IMR-90 (cell line): Measurements from ENCODE around the gene C20orf173. TPM values are rescaled to one million over a fixed set of nuclear protein-coding genes. Genes with fewer than 3 reads are reported as not detected.

Experiments
- ATAC-seq: fragments of 200-7000 bp; cut with Tn5 transposase; 2 replicates; pipeline ENCODE4 v1.9.1; 2020; ENCODE audit warnings: low read depth, mild to moderate bottlenecking, moderate library complexity
- BruUV-seq: library from RNA; stranded (reverse); fragments of 400-500 nt; replicated peaks from 2 replicates; lab custom pipeline; 2021; lab: Mats Ljungman, UMichigan
- CTCF ChIA-PET: fragments of 300-600 bp; formaldehyde crosslinking; extraction: SDS; loops from one replicate; lab custom pipeline; 2021; ENCODE audit warnings: antibody characterized with exemption; lab: Yijun Ruan, JAX
- POLR2A ChIA-PET: fragments of 300-600 bp; sonication (Branson Sonifier 250); formaldehyde crosslinking; loops from one replicate; lab custom pipeline; 2022; ENCODE audit warnings: antibody characterized with exemption; ENCODE audit not compliant: unreplicated experiment; lab: Charles Lee
- DNase-seq: peaks from one replicate; pipeline ENCODE4 v3.0.0; 2013
- H2AFZ ChIP-seq: replicated peaks from 2 replicates; pipeline ENCODE3; 2013; ENCODE audit warnings: low read length, mild to moderate bottlenecking; ENCODE audit not compliant: poor library complexity
- H2AK5ac ChIP-seq: 2 replicates; pipeline ENCODE4 v1.6.1; 2013; ENCODE audit warnings: low read depth, low read length, inconsistent platforms
- H2AK9ac ChIP-seq: replicated peaks from 2 replicates; pipeline ENCODE3; 2013; ENCODE audit warnings: mild to moderate bottlenecking, low read depth, low read length, moderate library complexity; ENCODE audit not compliant: poor library complexity
- H2BK120ac ChIP-seq: 2 replicates; pipeline ENCODE4 v1.6.1; 2013; ENCODE audit warnings: low read depth, low read length, inconsistent platforms
- H2BK15ac ChIP-seq: 3 replicates; pipeline ENCODE4 v1.6.1; 2013; ENCODE audit warnings: low read depth, low read length, inconsistent platforms
- H2BK20ac ChIP-seq: 2 replicates; pipeline ENCODE4 v1.6.1; 2013; ENCODE audit warnings: low read depth, mild to moderate bottlenecking, inconsistent platforms, low read length, moderate library complexity
- H2BK5ac ChIP-seq: 2 replicates; pipeline ENCODE4 v1.6.1; 2013; ENCODE audit warnings: mild to moderate bottlenecking, low read depth, low read length, inconsistent platforms; ENCODE audit not compliant: poor library complexity, severe bottlenecking
- H3K14ac ChIP-seq: replicated peaks from 2 replicates; pipeline ENCODE4 v1.6.1; 2013; ENCODE audit warnings: low read depth, low read length, inconsistent platforms
- H3K18ac ChIP-seq: 2 replicates; pipeline ENCODE4 v1.6.1; 2013; ENCODE audit warnings: low read depth, low read length, control low read depth
- H3K23ac ChIP-seq: 2 replicates; pipeline ENCODE4 v1.6.1; 2013; ENCODE audit warnings: low read depth, low read length, inconsistent platforms
- H3K27ac ChIP-seq: 2 replicates; pipeline ENCODE4 v1.5.1; 2013; ENCODE audit warnings: mild to moderate bottlenecking, control low read depth, low read length; ENCODE audit not compliant: insufficient read depth
- H3K27me3 ChIP-seq: 2 replicates; pipeline ENCODE4 v1.6.1; 2013; ENCODE audit warnings: low read length; ENCODE audit not compliant: control insufficient read depth, insufficient read depth
- H3K36me3 ChIP-seq: 2 replicates; pipeline ENCODE4 v1.6.1; 2013; ENCODE audit warnings: low read length, mixed read lengths; ENCODE audit not compliant: control insufficient read depth, insufficient read depth
- H3K4ac ChIP-seq: 2 replicates; pipeline ENCODE4 v1.6.1; 2013; ENCODE audit warnings: low read depth, low read length, inconsistent platforms
- H3K4me1 ChIP-seq: 2 replicates; pipeline ENCODE4 v1.6.1; 2013; ENCODE audit warnings: low read length, mixed read lengths; ENCODE audit not compliant: control insufficient read depth, insufficient read depth
- H3K4me2 ChIP-seq: 2 replicates; pipeline ENCODE4 v1.6.1; 2013; ENCODE audit warnings: low read depth, mild to moderate bottlenecking, control low read depth, low read length, moderate library complexity
- H3K4me3 ChIP-seq: 2 replicates; pipeline ENCODE4 v1.5.1; 2013; ENCODE audit warnings: low read depth, mild to moderate bottlenecking, control low read depth, low read length, moderate library complexity; ENCODE audit not compliant: insufficient read depth
- H3K56ac ChIP-seq: 2 replicates; pipeline ENCODE4 v1.6.1; 2013; ENCODE audit warnings: low read length, inconsistent platforms; ENCODE audit not compliant: insufficient read depth; ENCODE audit errors: extremely low read depth
- H3K79me1 ChIP-seq, 2 experiments: 2 replicates each; pipeline ENCODE4 v1.6.1; 2013; ENCODE audit warnings: low read length in 2 of 2, inconsistent platforms in 1 of 2, low read depth in 1 of 2
- H3K9ac ChIP-seq: 2 replicates; pipeline ENCODE4 v1.6.1; 2013; ENCODE audit warnings: low read depth, low read length, control low read depth
- H3K9me1 ChIP-seq: 2 replicates; pipeline ENCODE4 v1.6.1; 2013; ENCODE audit warnings: low read length, inconsistent platforms; ENCODE audit not compliant: insufficient read depth
- H3K9me3 ChIP-seq: 2 replicates; pipeline ENCODE4 v1.6.1; 2013; ENCODE audit warnings: low read length; ENCODE audit not compliant: control insufficient read depth, insufficient read depth
- H4K20me1 ChIP-seq: 2 replicates; pipeline ENCODE4 v1.6.1; 2013; ENCODE audit warnings: low read length, inconsistent platforms; ENCODE audit not compliant: insufficient read depth
- H4K5ac ChIP-seq: 2 replicates; pipeline ENCODE4 v1.6.1; 2013; ENCODE audit warnings: mild to moderate bottlenecking, low read depth, low read length, control low read depth
- H4K8ac ChIP-seq, 2 experiments: 2 replicates each; pipeline ENCODE4 v1.6.1; 2013; ENCODE audit warnings: low read depth in 2 of 2, low read length in 2 of 2, control low read depth in 1 of 2, inconsistent platforms in 1 of 2
- H4K91ac ChIP-seq: 2 replicates; pipeline ENCODE4 v1.6.1; 2013; ENCODE audit warnings: low read depth, low read length, inconsistent platforms; ENCODE audit not compliant: insufficient read depth
- FOS ChIP-seq: fragments of 150-350 bp; IDR thresholded peaks from 2 replicates; pipeline ENCODE4 v1.6.1; 2016; ENCODE audit warnings: low read depth, low read length
- WGBS, 2 experiments: methylation state at CpG; one replicate each; pipeline versions ENCODE4 v1.1.5 to v1.1.7; 2013; ENCODE audit warnings: missing lambda C conversion rate in 2 of 2; ENCODE audit not compliant: insufficient read length in 1 of 2; ENCODE audit errors: extremely low coverage in 2 of 2; 5-methylcytosine and 5-hydroxymethylcytosine counted together
- dilution Hi-C: fragments of 300-500 bp; cut with HindIII; formaldehyde crosslinking; loops from one replicate; pipeline ENCODE4 v1.14.3; 2018; ENCODE audit warnings: low sequenced_read_pairs; ENCODE audit not compliant: unreplicated experiment
- in situ Hi-C: fragments of 300-500 bp; cut with MboI; formaldehyde crosslinking; loops from 3 replicates; pipeline ENCODE4 v1.14.3; 2019; ENCODE audit warnings: low sequenced_read_pairs, inconsistent platforms, mixed read lengths
- intact Hi-C: fragments of 100-400 bp; cut with micrococcal nuclease; formaldehyde crosslinking; loops from 2 replicates; pipeline ENCODE4 v1.10.0; 2022
- polyA plus RNA-seq, 3 experiments: library from polyadenylated mRNA; depleted of rRNA; stranded (reverse); fragments of >200 nt; gene quantifications; 2 replicates each; pipeline ENCODE4 v1.2.3, GENCODE V29; 2012; ENCODE audit warnings: low replicate concordance in 1 of 3
- total RNA-seq: library from RNA; depleted of rRNA; stranded (reverse); fragments of >200 nt; gene quantifications from 2 replicates; pipeline ENCODE4 v1.2.3, GENCODE V29; 2012

Gene C20orf173
- total and polyA plus RNA-seq, 2 of the 4 experiments (the other 2 are of a cell fraction) = not detected

GRCh38 chr20:35503841-35504561, 25.5 kb downstream of the C20orf173 start:
- H4K8ac ChIP-seq = no peak overlapping the region
- ChIA-PET POLR2A (no interaction called here), CTCF (interaction anchor here (0.5 kb wide), 1 partner anchor 65 kb away, joined by 3 read pairs; no protein-coding TSS in a partner anchor)
- no peak overlapping the region for H3K9ac ChIP-seq
- H4K5ac ChIP-seq = no peak overlapping the region
- no peak overlapping the region for H2BK20ac ChIP-seq
- H3K27ac ChIP-seq = no peak overlapping the region
- no peak overlapping the region for H3K4me2 ChIP-seq
- H3K14ac ChIP-seq = no peak overlapping the region
- no peak overlapping the region for H2BK5ac ChIP-seq
- peaks cover 16% of the 10 kb centered on the region for H3K9me1 ChIP-seq
- peaks cover 0 to 19% of the 10 kb centered on the region in 2 experiments; a peak in 2 of 4 replicates for H3K79me1 ChIP-seq
- DNase-seq = no peak
- H3K4me3 ChIP-seq = no peak overlapping the region
- no peak for ATAC-seq
- H2AFZ ChIP-seq = no peak overlapping the region
- H3K4ac ChIP-seq = no peak overlapping the region
- no peak for TF ChIP-seq FOS
- H4K20me1 ChIP-seq = peaks cover 26% of the 10 kb centered on the region
- H3K23ac ChIP-seq = no peak overlapping the region
- H3K9me3 ChIP-seq = no peaks in the 10 kb centered on the region
- H3K18ac ChIP-seq = no peak overlapping the region
- peaks cover 71% of the 10 kb centered on the region for H3K36me3 ChIP-seq
- BruUV-seq = no TSS peak
- H2AK9ac ChIP-seq = no peak overlapping the region
- 88% methylated on average over 9 of the region's 16 CpGs; no CpG with 5 or more reads in 1 of the 2 experiments for WGBS, 2 experiments
- intact Hi-C loops = no loop called here
- H3K27me3 ChIP-seq = no peaks in the 10 kb centered on the region
- no peak overlapping the region for H2BK15ac ChIP-seq
- no peak overlapping the region for H2BK120ac ChIP-seq
- peaks cover 7% of the 10 kb centered on the region; the same call in 1 of the 2 replicates for H3K4me1 ChIP-seq
- H3K56ac ChIP-seq = no peak overlapping the region
- in situ Hi-C loops = loop anchor here (25.0 kb wide), 1 partner anchor 408 kb away; no protein-coding TSS in a partner anchor
- dilution Hi-C loops = no loop called here
- H2AK5ac ChIP-seq = no peak overlapping the region
- H4K91ac ChIP-seq = no peak overlapping the region
